Bone marrow (tissue), 2 donors: ENCODE measurements around the gene ETV5.
A peak's percentile ranks its signal among the peaks of the same experiment; 100 is the strongest.

Experiments used
- DNase-seq, 2 donors: peaks; one replicate each; lab custom pipeline; 2025; lab: John Stamatoyannopoulos, UW

ETV5 gene

GRCh38 chr3:186108941-186109865 lies at the start of gene ETV5:
Gene ETV5, minus strand, starts transcription at chr3:186109089. Its CDS starts 3,221 bp downstream, at chr3:186105868.
- DNase-seq, result peak; percentile 71 to 98

- no peak for DNase-seq
These were observed 45.8 kb upstream of the ETV5 start for GRCh38 chr3:186154641-186155040.

DNA sequence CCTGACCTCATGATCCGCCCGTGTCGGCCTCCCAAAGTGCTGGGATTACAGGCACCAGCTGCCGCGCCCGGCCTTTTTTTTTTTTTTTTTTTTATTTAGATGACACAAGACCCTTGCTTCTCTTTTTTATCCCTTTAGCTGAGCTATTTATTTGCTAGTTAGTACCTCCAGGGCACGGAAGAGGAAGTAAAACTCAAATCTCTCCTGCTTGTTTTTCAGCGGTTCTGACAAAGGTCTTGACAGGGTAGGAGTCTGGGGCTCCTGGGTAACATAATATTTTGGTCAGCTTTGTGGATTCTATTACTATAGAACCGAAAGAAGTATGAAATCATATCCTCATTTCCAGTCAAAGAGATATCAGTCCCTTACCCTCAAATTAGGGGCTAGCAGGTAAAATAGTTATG lies 44.0 kb upstream of the ETV5 start:
- DNase-seq, result peak in 1 of 2 donors; percentile 75

DNA sequence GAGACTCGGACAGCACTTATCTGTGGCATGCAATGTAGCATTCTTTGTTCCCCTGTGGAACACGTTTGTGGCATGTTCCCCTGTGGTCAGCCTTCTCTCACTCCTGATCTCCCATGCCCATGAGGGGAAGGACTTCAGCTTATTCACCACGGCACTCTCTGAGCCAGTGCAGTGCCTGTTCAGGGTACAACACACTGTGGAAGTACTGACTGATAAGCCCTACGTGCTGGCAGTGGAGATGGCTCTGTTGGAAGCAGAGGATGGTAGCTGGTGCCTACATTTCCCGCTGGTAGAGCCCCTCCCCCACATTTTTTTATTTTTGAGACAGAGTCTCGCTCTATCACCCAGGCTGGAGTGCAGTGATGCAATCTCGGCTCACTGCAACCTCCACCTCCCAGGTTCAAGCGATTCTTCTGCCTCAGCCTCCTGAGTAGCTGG lies 43.5 kb upstream of the ETV5 start:
- DNase-seq, result no peak

GRCh38 chr3:186151077-186151971 lies 42.4 kb upstream of the ETV5 start:
- no peak for DNase-seq

DNA sequence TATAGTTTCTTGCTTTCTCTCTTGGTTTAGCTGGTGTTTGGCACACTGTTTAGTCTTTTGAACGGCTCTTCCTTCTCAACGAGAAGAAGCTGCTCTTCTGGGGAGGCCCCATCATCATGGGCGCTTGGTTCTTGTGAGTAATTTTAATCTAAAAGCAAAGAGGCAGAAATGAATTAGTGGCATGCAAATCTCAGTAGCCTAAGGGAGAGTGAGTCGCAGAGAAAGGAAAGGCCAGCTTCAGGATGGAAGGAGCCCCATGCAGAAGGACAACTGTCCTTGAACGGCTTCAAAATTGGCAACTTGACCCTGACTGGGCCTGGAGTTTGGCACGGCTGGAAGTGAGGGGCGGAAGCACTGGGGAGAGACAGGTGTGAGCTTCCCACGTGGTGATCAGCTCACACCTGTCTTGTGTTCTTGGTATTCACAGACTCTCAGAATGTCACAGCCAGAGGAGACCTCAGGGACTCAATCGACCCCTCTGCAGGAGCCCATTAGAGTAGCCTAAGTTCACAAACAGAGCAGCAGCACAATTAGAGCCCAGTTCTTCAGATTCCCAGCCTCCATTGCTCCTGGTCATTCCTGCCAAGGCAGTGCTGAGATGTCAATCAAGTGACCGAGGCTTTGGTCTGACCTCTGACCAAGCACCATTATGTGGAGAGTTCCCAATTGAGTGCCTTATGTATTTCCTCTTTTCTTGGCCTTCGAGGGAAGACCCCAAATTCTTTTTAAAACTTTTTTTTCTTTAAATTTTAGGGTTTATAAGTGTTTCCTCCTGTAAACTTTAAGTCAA lies 41.3 kb upstream of the ETV5 start:
- DNase-seq, result no peak

DNA sequence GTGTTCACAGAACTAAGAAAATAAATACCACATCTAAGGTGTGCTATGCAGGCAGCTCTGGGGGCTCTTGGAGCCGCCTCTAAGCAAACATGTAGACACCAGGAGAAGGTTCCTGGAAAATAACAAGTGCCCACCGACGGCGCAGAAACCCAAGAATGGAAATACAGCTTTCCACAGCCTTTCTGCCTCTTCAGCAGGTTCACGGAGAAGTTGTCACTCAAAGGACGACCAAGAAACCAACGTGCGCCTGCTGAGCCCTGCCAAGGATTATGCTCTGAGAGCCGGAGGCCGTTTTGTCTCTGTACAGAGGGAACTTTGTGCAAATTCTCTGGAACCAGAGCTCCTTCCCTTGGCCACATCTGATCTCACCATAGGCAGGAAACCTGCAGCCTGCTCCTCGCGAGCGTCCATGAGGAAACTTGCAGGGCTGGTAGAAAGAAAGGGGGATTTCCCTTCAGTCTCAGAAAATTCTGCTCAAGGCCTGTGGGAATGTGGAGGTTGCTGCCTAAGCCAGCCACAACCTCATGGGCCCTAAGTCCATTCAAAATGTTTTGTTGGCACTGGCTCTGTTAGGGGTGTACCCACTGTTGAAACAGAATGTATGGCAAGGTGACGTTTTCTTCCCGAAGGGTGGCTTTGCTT lies 40.6 kb upstream of the ETV5 start:
- no peak for DNase-seq

DNA sequence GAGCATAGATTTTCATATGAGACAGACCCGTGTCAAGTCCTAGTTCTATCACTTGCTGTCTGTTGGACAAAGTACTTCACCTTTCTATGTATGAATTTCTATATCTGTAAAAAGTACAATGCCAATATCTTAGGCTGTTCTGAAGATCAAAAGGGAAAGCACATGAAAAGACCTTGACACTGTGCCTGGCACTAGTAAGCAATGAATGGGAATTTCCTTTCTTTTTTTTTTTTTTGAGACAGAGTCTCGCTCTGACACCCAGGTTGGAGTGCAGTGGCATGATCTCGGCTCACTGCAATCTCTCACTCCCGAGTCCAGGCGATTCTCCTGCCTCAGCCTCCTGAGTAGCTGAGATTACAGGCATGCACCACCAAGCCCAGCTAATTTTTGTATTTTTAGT lies 35.4 kb upstream of the ETV5 start:
- DNase-seq, result no peak

DNA sequence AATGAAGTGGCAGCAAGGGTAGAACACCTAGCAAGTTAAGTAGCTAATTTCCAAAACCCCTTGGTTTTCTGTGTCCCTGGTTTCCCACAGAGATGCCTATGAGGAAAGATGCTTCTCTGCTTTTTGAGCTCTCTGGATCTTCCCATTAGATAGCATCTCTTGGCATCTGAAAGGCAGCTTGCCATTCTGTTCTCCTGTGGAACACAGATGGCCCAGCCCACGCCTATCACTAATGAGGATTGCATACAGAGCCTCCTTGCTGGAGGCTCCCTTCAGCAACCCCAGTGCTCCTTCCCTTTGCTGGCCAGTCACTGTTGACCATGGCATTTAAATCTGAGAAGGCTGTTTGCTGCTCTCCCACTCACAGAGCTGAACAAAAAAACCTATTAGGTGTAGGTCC lies 34.4 kb upstream of the ETV5 start:
- DNase-seq, result no peak

DNA sequence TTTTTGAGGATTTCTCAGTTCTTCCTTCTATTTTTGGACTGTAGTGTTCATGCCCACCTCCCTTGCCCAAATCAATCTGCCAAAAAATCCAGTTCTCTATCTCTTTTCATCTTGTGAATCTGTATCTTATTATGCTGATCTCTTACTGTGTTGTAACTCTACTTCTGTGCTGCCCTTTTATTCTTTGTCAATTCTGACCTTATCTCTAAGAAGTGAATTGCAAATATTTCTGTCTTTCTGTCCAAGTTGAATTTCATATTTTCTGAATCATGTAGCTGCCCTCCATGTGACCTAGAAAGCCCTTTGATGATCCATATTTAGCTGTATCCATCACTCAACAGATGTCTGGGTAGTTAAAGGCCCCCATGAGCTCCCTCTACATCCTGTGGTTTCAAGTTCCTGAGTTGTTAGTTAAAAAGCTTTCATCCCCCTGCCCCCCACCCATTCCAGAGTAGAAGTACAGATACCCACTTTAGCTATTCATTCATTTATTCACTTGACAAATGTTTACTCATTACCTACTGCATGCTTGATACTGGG lies 33.6 kb upstream of the ETV5 start:
- DNase-seq, result no peak

- DNase-seq, result no peak
These were observed 32.9 kb upstream of the ETV5 start for GRCh38 chr3:186141790-186142189.

GRCh38 chr3:186138272-186138981 lies 29.5 kb upstream of the ETV5 start:
- no peak for DNase-seq

DNA sequence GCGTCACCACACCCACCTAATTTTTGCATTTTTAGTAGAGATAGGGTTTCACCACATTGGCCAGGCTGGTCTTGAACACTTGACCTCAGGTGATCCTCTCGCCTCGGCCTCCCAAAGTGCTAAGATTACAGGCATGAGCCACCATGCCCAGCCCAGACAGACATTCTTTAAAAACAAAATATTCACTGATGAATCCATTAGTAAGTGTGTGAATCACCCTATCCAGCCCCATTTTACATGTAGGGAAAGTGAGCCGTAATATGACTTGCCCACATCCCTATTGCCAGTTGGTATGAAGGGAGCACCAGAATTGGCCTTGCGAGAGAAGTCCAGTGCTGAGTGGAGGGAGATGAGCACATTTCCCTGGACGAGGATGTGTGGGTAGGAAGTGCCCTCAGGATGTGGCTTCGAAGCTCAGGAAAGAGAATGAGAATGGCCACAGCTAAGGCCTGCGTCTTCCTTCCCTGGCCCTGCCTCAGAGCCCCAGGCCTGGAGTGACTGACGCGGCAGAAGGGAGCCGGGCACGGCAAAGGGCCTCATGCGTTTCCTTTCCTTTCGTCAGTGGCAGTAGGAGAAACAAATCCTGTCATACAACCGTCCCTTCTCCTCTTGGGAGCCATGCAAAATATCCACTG lies 28.3 kb upstream of the ETV5 start:
- no peak for DNase-seq

DNA sequence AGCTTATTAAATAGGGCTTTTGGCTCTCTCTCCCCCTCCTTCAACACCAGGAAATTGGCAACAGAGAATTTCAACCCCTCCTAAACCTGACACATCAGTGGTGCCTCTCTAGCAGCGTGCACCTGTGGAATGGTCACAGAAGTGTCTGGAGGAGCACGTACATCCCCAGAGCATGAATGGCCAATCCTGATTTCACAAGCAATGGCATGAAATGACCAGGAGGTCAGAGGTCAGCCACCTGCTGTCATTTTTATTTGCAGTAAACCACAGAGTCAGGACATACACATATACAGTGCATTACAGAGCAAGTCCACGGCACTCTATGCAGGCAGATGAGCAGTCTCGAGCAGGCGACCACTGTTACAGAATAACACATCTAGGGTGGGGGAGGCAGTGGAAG lies 25.1 kb upstream of the ETV5 start:
- no peak for DNase-seq

DNA sequence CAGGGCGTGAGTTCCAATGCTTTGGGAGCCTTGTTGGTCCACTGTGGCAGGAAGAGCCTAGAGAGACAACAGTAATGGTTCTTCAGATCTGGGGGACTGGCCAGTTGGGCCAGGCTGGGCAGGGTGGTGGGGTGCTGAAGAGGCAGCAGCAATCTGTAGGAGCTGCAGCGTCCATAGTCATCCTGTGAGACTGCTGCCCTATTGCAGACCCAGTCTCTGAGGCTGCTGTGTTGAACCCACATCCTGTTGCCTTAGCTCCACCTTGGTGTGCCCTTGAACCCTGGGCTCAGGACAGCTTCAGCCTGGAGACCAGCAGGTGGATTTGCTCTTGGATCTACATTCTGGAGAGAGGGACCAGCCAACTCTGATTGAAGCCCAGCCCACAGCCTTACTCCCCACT lies 23.6 kb upstream of the ETV5 start:
- no peak for DNase-seq

- no peak for DNase-seq
These were observed 20.3 kb upstream of the ETV5 start for GRCh38 chr3:186129206-186129605.

DNA sequence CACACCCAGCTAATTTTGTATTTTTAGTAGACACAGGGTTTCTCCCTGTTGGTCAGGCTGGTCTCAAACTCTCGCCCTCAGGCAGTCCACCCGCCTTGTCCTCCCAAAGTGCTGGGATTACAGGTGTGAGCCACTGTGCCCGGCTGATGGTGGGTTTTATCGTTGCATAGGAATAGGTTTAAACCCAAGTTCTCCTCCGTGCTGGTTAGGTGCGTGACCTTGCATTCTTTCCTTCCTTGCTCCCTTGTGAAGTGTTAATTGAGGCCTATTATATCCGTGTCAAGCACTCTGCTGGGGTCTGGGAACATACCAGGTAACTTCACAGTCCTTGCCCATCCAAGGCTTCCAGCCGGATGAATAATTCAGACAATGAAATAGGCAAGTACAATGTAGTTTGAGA lies 19.3 kb upstream of the ETV5 start:
- DNase-seq, result no peak

GRCh38 chr3:186127463-186127862 lies 18.6 kb upstream of the ETV5 start:
- no peak for DNase-seq

GRCh38 chr3:186125118-186125517 lies 16.2 kb upstream of the ETV5 start:
- no peak for DNase-seq

GRCh38 chr3:186124592-186124991 lies 15.7 kb upstream of the ETV5 start:
- DNase-seq, result no peak
